ENCODE measurements around the gene VAMP2.

Gene VAMP2

DNA sequence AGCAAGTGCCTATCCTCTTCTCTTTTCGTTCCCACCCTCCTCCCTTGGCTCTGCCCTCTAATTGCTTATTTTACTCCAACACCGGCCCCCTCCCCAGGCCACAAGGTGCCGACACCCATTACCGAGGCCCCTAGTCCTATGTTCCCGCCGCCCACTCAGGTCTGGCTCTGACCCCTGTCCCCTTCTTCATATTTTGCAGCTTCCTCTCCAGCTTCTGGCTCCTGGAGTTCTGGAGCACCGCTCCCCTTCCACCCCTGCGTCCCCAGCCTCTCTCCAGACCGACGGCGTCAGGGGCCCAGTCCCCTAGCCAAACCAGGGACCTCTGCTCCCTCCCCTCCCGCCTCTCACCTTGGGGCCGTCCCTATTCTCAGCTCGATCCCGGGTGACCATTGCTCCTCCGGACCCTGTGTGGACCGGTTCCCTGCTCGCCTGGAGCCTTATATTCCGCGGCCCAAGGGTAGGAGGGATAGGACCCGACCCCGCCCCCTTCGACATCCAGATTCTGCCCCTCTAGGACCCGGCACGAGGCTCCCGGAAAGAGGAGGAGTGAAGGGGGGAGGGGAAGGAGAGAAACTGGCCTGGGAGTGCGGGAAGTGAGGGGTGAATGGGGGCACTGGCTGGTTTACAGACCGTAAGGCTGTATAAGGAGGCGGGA is 38.9 kb downstream of the VAMP2 start, which contains the start of gene HES7 (continued):
- TF ChIP-seq, protein P1, sequence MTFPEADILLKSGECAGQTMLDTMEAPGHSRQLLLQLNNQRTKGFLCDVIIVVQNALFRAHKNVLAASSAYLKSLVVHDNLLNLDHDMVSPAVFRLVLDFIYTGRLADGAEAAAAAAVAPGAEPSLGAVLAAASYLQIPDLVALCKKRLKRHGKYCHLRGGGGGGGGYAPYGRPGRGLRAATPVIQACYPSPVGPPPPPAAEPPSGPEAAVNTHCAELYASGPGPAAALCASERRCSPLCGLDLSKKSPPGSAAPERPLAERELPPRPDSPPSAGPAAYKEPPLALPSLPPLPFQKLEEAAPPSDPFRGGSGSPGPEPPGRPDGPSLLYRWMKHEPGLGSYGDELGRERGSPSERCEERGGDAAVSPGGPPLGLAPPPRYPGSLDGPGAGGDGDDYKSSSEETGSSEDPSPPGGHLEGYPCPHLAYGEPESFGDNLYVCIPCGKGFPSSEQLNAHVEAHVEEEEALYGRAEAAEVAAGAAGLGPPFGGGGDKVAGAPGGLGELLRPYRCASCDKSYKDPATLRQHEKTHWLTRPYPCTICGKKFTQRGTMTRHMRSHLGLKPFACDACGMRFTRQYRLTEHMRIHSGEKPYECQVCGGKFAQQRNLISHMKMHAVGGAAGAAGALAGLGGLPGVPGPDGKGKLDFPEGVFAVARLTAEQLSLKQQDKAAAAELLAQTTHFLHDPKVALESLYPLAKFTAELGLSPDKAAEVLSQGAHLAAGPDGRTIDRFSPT (tag by site-specific recombination; IDR thresholded peaks at IDR 0.05), result 0 out of 2 replicates have a peak, but pooled peaks have one; percentile 13
- TF ChIP-seq ZNF76 (tag by site-specific recombination; IDR thresholded peaks at IDR 0.05; ENCODE audit: borderline replicate concordance, low read depth), result peak; percentile 63
- TF ChIP-seq, protein P2, sequence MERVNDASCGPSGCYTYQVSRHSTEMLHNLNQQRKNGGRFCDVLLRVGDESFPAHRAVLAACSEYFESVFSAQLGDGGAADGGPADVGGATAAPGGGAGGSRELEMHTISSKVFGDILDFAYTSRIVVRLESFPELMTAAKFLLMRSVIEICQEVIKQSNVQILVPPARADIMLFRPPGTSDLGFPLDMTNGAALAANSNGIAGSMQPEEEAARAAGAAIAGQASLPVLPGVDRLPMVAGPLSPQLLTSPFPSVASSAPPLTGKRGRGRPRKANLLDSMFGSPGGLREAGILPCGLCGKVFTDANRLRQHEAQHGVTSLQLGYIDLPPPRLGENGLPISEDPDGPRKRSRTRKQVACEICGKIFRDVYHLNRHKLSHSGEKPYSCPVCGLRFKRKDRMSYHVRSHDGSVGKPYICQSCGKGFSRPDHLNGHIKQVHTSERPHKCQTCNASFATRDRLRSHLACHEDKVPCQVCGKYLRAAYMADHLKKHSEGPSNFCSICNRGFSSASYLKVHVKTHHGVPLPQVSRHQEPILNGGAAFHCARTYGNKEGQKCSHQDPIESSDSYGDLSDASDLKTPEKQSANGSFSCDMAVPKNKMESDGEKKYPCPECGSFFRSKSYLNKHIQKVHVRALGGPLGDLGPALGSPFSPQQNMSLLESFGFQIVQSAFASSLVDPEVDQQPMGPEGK (tag by site-specific recombination; IDR thresholded peaks at IDR 0.05), result peak; percentile 84
- peak; percentile 59 for TF ChIP-seq IKZF3 (tag by site-specific recombination; IDR thresholded peaks at IDR 0.05)
- TF ChIP-seq KLF8 (tag by site-specific recombination; IDR thresholded peaks at IDR 0.05), result no peak; the same call in 1 of the 2 replicates
- TF ChIP-seq ZFP69B (tag by site-specific recombination; IDR thresholded peaks at IDR 0.05), result peak; percentile 43; the same call in 1 of the 2 replicates
- no peak for TF ChIP-seq ZNF341 (tag by site-specific recombination; IDR thresholded peaks at IDR 0.05; ENCODE audit: low read depth)
- TF ChIP-seq MYNN (tag by site-specific recombination; IDR thresholded peaks at IDR 0.05; ENCODE audit: borderline replicate concordance), result no peak
- peak; percentile 58 for TF ChIP-seq SP7 (tag by site-specific recombination; IDR thresholded peaks at IDR 0.05)
- 0 out of 2 replicates have a peak, but pooled peaks have one; percentile 36 for TF ChIP-seq ZNF423 (tag by site-specific recombination; IDR thresholded peaks at IDR 0.05)
- 0 out of 2 replicates have a peak, but pooled peaks have one; percentile 9 for TF ChIP-seq ZBTB7A (tag by site-specific recombination; IDR thresholded peaks at IDR 0.05; ENCODE audit: low read depth)
- peak; percentile 47 for TF ChIP-seq PRDM1 (tag by site-specific recombination; IDR thresholded peaks at IDR 0.05)
- peak; percentile 43 for TF ChIP-seq ZFHX2 (tag by site-specific recombination; conservative IDR thresholded peaks at IDR 0.05)
- TF ChIP-seq, protein P3, sequence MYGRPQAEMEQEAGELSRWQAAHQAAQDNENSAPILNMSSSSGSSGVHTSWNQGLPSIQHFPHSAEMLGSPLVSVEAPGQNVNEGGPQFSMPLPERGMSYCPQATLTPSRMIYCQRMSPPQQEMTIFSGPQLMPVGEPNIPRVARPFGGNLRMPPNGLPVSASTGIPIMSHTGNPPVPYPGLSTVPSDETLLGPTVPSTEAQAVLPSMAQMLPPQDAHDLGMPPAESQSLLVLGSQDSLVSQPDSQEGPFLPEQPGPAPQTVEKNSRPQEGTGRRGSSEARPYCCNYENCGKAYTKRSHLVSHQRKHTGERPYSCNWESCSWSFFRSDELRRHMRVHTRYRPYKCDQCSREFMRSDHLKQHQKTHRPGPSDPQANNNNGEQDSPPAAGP (tag by site-specific recombination; IDR thresholded peaks at IDR 0.05), result peak; percentile 13; the same call in 1 of the 2 replicates
- TF ChIP-seq ZNF335 (tag by site-specific recombination; conservative IDR thresholded peaks at IDR 0.05), result peak; percentile 78; the same call in 1 of the 2 replicates
- TF ChIP-seq, protein P4, sequence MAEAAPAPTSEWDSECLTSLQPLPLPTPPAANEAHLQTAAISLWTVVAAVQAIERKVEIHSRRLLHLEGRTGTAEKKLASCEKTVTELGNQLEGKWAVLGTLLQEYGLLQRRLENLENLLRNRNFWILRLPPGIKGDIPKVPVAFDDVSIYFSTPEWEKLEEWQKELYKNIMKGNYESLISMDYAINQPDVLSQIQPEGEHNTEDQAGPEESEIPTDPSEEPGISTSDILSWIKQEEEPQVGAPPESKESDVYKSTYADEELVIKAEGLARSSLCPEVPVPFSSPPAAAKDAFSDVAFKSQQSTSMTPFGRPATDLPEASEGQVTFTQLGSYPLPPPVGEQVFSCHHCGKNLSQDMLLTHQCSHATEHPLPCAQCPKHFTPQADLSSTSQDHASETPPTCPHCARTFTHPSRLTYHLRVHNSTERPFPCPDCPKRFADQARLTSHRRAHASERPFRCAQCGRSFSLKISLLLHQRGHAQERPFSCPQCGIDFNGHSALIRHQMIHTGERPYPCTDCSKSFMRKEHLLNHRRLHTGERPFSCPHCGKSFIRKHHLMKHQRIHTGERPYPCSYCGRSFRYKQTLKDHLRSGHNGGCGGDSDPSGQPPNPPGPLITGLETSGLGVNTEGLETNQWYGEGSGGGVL (tag by site-specific recombination; IDR thresholded peaks at IDR 0.05), result peak; percentile 85
- TF ChIP-seq ZNF600 (tag by site-specific recombination; IDR thresholded peaks at IDR 0.05), result peak; percentile 96
- TF ChIP-seq KLF10 (tag by site-specific recombination; IDR thresholded peaks at IDR 0.05), result peak; percentile 30; the same call in 1 of the 2 replicates
- peak; percentile 37; the same call in 1 of the 2 replicates for TF ChIP-seq GLIS1 (tag by site-specific recombination; IDR thresholded peaks at IDR 0.05)
- peak; percentile 25; the same call in 1 of the 2 replicates for TF ChIP-seq ZEB2 (tag by site-specific recombination; IDR thresholded peaks at IDR 0.05)
- no peak for TF ChIP-seq ZNF548 (tag by site-specific recombination; IDR thresholded peaks at IDR 0.05)

Data from HEK293 (cell line).